Bronchial epithelial cell (primary cell): ENCODE results near the gene NKIRAS1. TPM values are rescaled to one million over a fixed set of nuclear protein-coding genes. Genes with fewer than 3 reads are reported as not detected.

ENCODE experiments used
- DNase-seq: peaks from one replicate; pipeline ENCODE4 v3.0.0-alpha.2; 2010; ENCODE audit warnings: low read depth
- FAIRE-seq: peaks from 2 replicates; lab custom pipeline; 2011; peaks lifted over from hg19 to GRCh38; lab: Jason Lieb, UNC
- H3K27me3 ChIP-seq: 2 replicates; pipeline ENCODE4 v1.5.1; 2011; ENCODE audit warnings: low read length; ENCODE audit not compliant: control insufficient read depth, insufficient read depth
- H3K36me3 ChIP-seq: 2 replicates; pipeline ENCODE4 v1.5.1; 2011; ENCODE audit warnings: low read length; ENCODE audit not compliant: control insufficient read depth, insufficient read depth
- H3K4me3 ChIP-seq: 2 replicates; pipeline ENCODE4 v1.5.1; 2011; ENCODE audit warnings: mild to moderate bottlenecking, low read depth, low read length, control low read depth
- CTCF ChIP-seq: IDR thresholded peaks from 2 replicates; pipeline ENCODE4 v1.5.1; 2011; ENCODE audit warnings: mild to moderate bottlenecking, moderate library complexity, low read length, control low read depth, inconsistent platforms; ENCODE audit not compliant: insufficient read depth, severe bottlenecking
- total RNA-seq: library from RNA; depleted of rRNA; stranded (reverse); fragments of >200 nt; gene quantifications from 2 replicates; pipeline ENCODE4 v1.2.1, GENCODE V29; 2014

The NKIRAS1 gene
- total RNA-seq, 1 donor from 2014 or later: 11.8 TPM

GRCh38 chr3:23909341-23909740, 7.4 kb downstream of the NKIRAS1 start:
- no peak for TF ChIP-seq CTCF
- no peak for FAIRE-seq

GRCh38 chr3:23904545-23904944, 12.2 kb downstream of the NKIRAS1 start:
- no peaks in the 10 kb centered on the region for H3K36me3 ChIP-seq
- no peak for DNase-seq
- H3K4me3 ChIP-seq: no peak overlapping the region
- TF ChIP-seq CTCF: no peak
- no peak for FAIRE-seq
- no peaks in the 10 kb centered on the region for H3K27me3 ChIP-seq

More at GRCh38 chr3:23909341-23909740, 7.4 kb downstream of the NKIRAS1 start:
- Histone ChIP-seq H3K36me3 (no peaks in the 10 kb centered on the region), H3K4me3 (no peak overlapping the region), H3K27me3 (no peaks in the 10 kb centered on the region)
- DNase-seq: no peak

GRCh38 chr3:23900744-23901143, 16.0 kb downstream of the NKIRAS1 start:
- FAIRE-seq (no peak), DNase-seq (no peak)
- Histone ChIP-seq H3K27me3 (no peaks in the 10 kb centered on the region), H3K36me3 (no peaks in the 10 kb centered on the region), H3K4me3 (no peak overlapping the region)
- no peak for TF ChIP-seq CTCF

- Histone ChIP-seq H3K36me3 (no peaks in the 10 kb centered on the region), H3K27me3 (no peaks in the 10 kb centered on the region), H3K4me3 (no peak overlapping the region)
- DNase-seq (no peak), FAIRE-seq (no peak)
- TF ChIP-seq CTCF: no peak
Measured at GRCh38 chr3:23895181-23895580, 21.6 kb downstream of the NKIRAS1 start.

GRCh38 chr3:23894254-23895061, 22.3 kb downstream of the NKIRAS1 start:
- Histone ChIP-seq H3K4me3 (no peak overlapping the region), H3K36me3 (no peaks in the 10 kb centered on the region), H3K27me3 (no peaks in the 10 kb centered on the region)
- no peak for TF ChIP-seq CTCF
- FAIRE-seq: no peak
- no peak for DNase-seq

- no peak overlapping the region for H3K4me3 ChIP-seq
- DNase-seq (no peak), FAIRE-seq (no peak)
- H3K36me3 ChIP-seq: no peaks in the 10 kb centered on the region
- no peak for TF ChIP-seq CTCF
- no peaks in the 10 kb centered on the region for H3K27me3 ChIP-seq
Measured at GRCh38 chr3:23889950-23890349, 26.8 kb downstream of the NKIRAS1 start.
